H1 (cell line): Measurements from ENCODE around the gene LDLRAP1. TPM values are rescaled to one million over a fixed set of nuclear protein-coding genes. Genes with fewer than 3 reads are reported as not detected.

Experiments
- CTCF ChIA-PET: fragments of 300-600 bp; sonication (Branson Sonifier 250); formaldehyde crosslinking; loops from one replicate; lab custom pipeline; 2021; ENCODE audit not compliant: partially characterized antibody; lab: Charles Lee
- POLR2A ChIA-PET: fragments of 300-600 bp; sonication (Branson Sonifier 250); formaldehyde crosslinking; loops from one replicate; lab custom pipeline; 2021; ENCODE audit warnings: inconsistent platforms; ENCODE audit not compliant: partially characterized antibody; lab: Charles Lee
- DNase-seq, 2 experiments: peaks; one replicate each; pipeline versions ENCODE4 v3.0.0 to v3.0.0-alpha.2; 2010 to 2022; ENCODE audit warnings: low spot score in 2 of 2, low read depth in 1 of 2, mixed read lengths in 1 of 2
- FAIRE-seq: peaks from 2 replicates; lab custom pipeline; 2011; peaks lifted over from hg19 to GRCh38; lab: Jason Lieb, UNC
- H2AFZ ChIP-seq: 2 replicates; pipeline ENCODE4 v1.8.1; 2012; ENCODE audit warnings: low read length, inconsistent platforms
- H2AK5ac ChIP-seq: 2 replicates; pipeline ENCODE4 v1.6.1; 2013; ENCODE audit warnings: low read depth, low read length
- H2BK120ac ChIP-seq: replicated peaks from 2 replicates; pipeline ENCODE3; 2013; ENCODE audit warnings: low read depth, low read length, inconsistent platforms
- H2BK12ac ChIP-seq: 2 replicates; pipeline ENCODE4 v1.6.1; 2013; ENCODE audit warnings: low read depth, low read length
- H2BK15ac ChIP-seq: 2 replicates; pipeline ENCODE4 v1.6.1; 2013; ENCODE audit warnings: low read length
- H2BK20ac ChIP-seq: 2 replicates; pipeline ENCODE4 v1.6.1; 2013; ENCODE audit warnings: low read length
- H2BK5ac ChIP-seq: 2 replicates; pipeline ENCODE4 v1.6.1; 2013; ENCODE audit warnings: low read depth, low read length
- H3K14ac ChIP-seq: 2 replicates; pipeline ENCODE4 v1.6.1; 2013; ENCODE audit warnings: inconsistent platforms; ENCODE audit not compliant: insufficient read length
- H3K18ac ChIP-seq: 2 replicates; pipeline ENCODE4 v1.6.1; 2013; ENCODE audit warnings: low read length; ENCODE audit errors: extremely low read depth
- H3K23ac ChIP-seq: 2 replicates; pipeline ENCODE4 v1.6.1; 2013; ENCODE audit warnings: inconsistent platforms; ENCODE audit not compliant: insufficient read length
- H3K23me2 ChIP-seq: 2 replicates; pipeline ENCODE4 v1.6.1; 2013; ENCODE audit warnings: low read depth, low read length
- H3K27ac ChIP-seq: 2 replicates; pipeline ENCODE4 v1.6.1; 2011; ENCODE audit warnings: low read depth, low read length, inconsistent platforms
- H3K27me3 ChIP-seq, 4 experiments: replicated peaks in 1 of 4; 1 replicate in 1 of 4; 2 replicates in 3 of 4; pipeline versions ENCODE4 v1.6.1 to v1.8.1; 2011 to 2013; ENCODE audit warnings: low read length in 3 of 4, mild to moderate bottlenecking in 3 of 4, inconsistent platforms in 2 of 4, mixed read lengths in 2 of 4, moderate library complexity in 1 of 4; ENCODE audit not compliant: control insufficient read depth in 3 of 4, insufficient read depth in 3 of 4; ENCODE audit errors: extremely low read depth in 1 of 4
- H3K36me3 ChIP-seq, 4 experiments: 2 replicates each; pipeline versions ENCODE4 v1.6.1 to v1.8.1; 2011 to 2013; ENCODE audit warnings: mild to moderate bottlenecking in 4 of 4, low read length in 3 of 4, moderate library complexity in 2 of 4, control low read depth in 1 of 4, inconsistent platforms in 1 of 4; ENCODE audit not compliant: insufficient read depth in 4 of 4, control insufficient read depth in 2 of 4
- H3K4ac ChIP-seq: replicated peaks from 2 replicates; pipeline ENCODE3; 2013; ENCODE audit warnings: low read length, low read depth, mixed read lengths, inconsistent platforms; ENCODE audit not compliant: insufficient read length
- H3K4me1 ChIP-seq, 4 experiments: replicated peaks in 1 of 4; 1 replicate in 1 of 4; 2 replicates in 3 of 4; pipeline versions ENCODE4 v1.6.1 to v1.8.1; 2011 to 2013; ENCODE audit warnings: low read length in 3 of 4, inconsistent platforms in 2 of 4, mixed read lengths in 1 of 4; ENCODE audit not compliant: insufficient read depth in 4 of 4, control insufficient read depth in 3 of 4
- H3K4me2 ChIP-seq, 2 experiments: 2 replicates each; pipeline versions ENCODE4 v1.6.1 to v1.8.1; 2011 to 2013; ENCODE audit warnings: low read depth in 2 of 2, low read length in 2 of 2, control low read depth in 1 of 2, inconsistent platforms in 1 of 2, mild to moderate bottlenecking in 1 of 2; ENCODE audit not compliant: insufficient read depth in 1 of 2
- H3K4me3 ChIP-seq, 4 experiments: fragments of 200-600, 300-600 bp in 1 of 4; sonication (generic), shearing (Covaris generic), sonication (Bioruptor Twin) in 1 of 4; 2 replicates each; pipeline versions ENCODE4 v1.5.1 to v1.8.1; 2011 to 2016; ENCODE audit warnings: low read length in 4 of 4, low read depth in 3 of 4, control low read depth in 2 of 4, inconsistent platforms in 2 of 4, mild to moderate bottlenecking in 2 of 4, mixed read lengths in 1 of 4, moderate library complexity in 1 of 4; ENCODE audit not compliant: insufficient read depth in 2 of 4; ENCODE audit errors: extremely low read depth in 1 of 4
- H3K56ac ChIP-seq: replicated peaks from 2 replicates; pipeline ENCODE3; 2013; ENCODE audit warnings: low read depth, mild to moderate bottlenecking, mixed read lengths, low read length, inconsistent platforms; ENCODE audit not compliant: insufficient read length
- H3K79me1 ChIP-seq: 2 replicates; pipeline ENCODE4 v1.6.1; 2013; ENCODE audit warnings: low read depth, low read length, control low read depth
- H3K79me2 ChIP-seq, 2 experiments: 2 replicates each; pipeline versions ENCODE4 v1.6.1 to v1.8.1; 2012 to 2013; ENCODE audit warnings: low read length in 2 of 2, mild to moderate bottlenecking in 2 of 2, inconsistent platforms in 1 of 2; ENCODE audit not compliant: insufficient read depth in 2 of 2, control insufficient read depth in 1 of 2
- H3K9ac ChIP-seq, 4 experiments: replicated peaks in 1 of 4; 1 replicate in 1 of 4; 2 replicates in 3 of 4; pipeline versions ENCODE4 v1.6.1 to v1.8.1; 2011 to 2013; ENCODE audit warnings: low read depth in 3 of 4, low read length in 3 of 4, control low read depth in 2 of 4, mild to moderate bottlenecking in 2 of 4, moderate library complexity in 2 of 4, inconsistent platforms in 1 of 4; ENCODE audit errors: extremely low read depth in 1 of 4
- H3K9me3 ChIP-seq, 2 experiments: 2 replicates each; pipeline versions ENCODE4 v1.6.1 to v1.8.1; 2012 to 2013; ENCODE audit warnings: mild to moderate bottlenecking in 2 of 2, moderate library complexity in 2 of 2, control low read depth in 1 of 2, inconsistent platforms in 1 of 2, low read depth in 1 of 2, low read length in 1 of 2, mixed read lengths in 1 of 2; ENCODE audit not compliant: insufficient read depth in 2 of 2
- H4K20me1 ChIP-seq, 2 experiments: replicated peaks in 1 of 2; 2 replicates each; pipeline versions ENCODE3 to v1.8.1; 2011 to 2013; ENCODE audit warnings: inconsistent platforms in 2 of 2, low read length in 2 of 2, mild to moderate bottlenecking in 1 of 2; ENCODE audit not compliant: insufficient read depth in 2 of 2, control insufficient read depth in 1 of 2
- H4K5ac ChIP-seq: 2 replicates; pipeline ENCODE4 v1.6.1; 2013; ENCODE audit warnings: low read length, low read depth, mixed read lengths, inconsistent platforms; ENCODE audit not compliant: insufficient read length
- H4K8ac ChIP-seq: 2 replicates; pipeline ENCODE4 v1.8.0; 2013; ENCODE audit warnings: mild to moderate bottlenecking, moderate library complexity, low read length, inconsistent platforms; ENCODE audit not compliant: insufficient read depth; ENCODE audit errors: extremely low read depth
- H4K91ac ChIP-seq: replicated peaks from 2 replicates; pipeline ENCODE3; 2013; ENCODE audit warnings: low read length, mixed read lengths, inconsistent platforms; ENCODE audit not compliant: insufficient read length
- BACH1 ChIP-seq: IDR thresholded peaks from 2 replicates; pipeline ENCODE4 v1.6.1; 2012; ENCODE audit warnings: low read length, improper control_type of control experiment
- BRCA1 ChIP-seq: IDR thresholded peaks from 2 replicates; pipeline ENCODE4 v1.6.1; 2012; ENCODE audit warnings: low read depth, low read length, improper control_type of control experiment
- CHD1 ChIP-seq: IDR thresholded peaks from 2 replicates; pipeline ENCODE4 v1.6.1; 2012; ENCODE audit warnings: low read depth, low read length, improper control_type of control experiment
- EZH2 ChIP-seq: fragments of 200-600 bp; sonication (generic); IDR thresholded peaks from 2 replicates; pipeline ENCODE4 v1.7.1; 2012; ENCODE audit warnings: low read depth, mild to moderate bottlenecking, moderate library complexity, low read length, inconsistent platforms; ENCODE audit not compliant: severe bottlenecking
- FOSL1 ChIP-seq: IDR thresholded peaks from 2 replicates; pipeline ENCODE4 v1.6.1; 2011; ENCODE audit warnings: mild to moderate bottlenecking, low read depth, low read length, moderate library complexity; ENCODE audit not compliant: insufficient read depth
- KDM1A ChIP-seq: fragments of 200-600, 300-600 bp; sonication (generic); IDR thresholded peaks from 2 replicates; pipeline ENCODE4 v1.7.1; 2016; ENCODE audit warnings: mild to moderate bottlenecking, low read length, borderline replicate concordance
- KDM4A ChIP-seq: IDR thresholded peaks from one replicate; pipeline ENCODE4 v1.7.1; 2012; ENCODE audit warnings: low read depth, mild to moderate bottlenecking, moderate library complexity, low read length, inconsistent platforms; ENCODE audit not compliant: severe bottlenecking
- RXRA ChIP-seq: IDR thresholded peaks from 2 replicates; pipeline ENCODE4 v1.6.1; 2011; ENCODE audit warnings: low read depth, mild to moderate bottlenecking, low read length, moderate library complexity; ENCODE audit not compliant: insufficient read depth
- SAP30 ChIP-seq: fragments of 300-600 bp; sonication (generic); IDR thresholded peaks from 2 replicates; pipeline ENCODE4 v1.7.1; 2012; ENCODE audit warnings: low read length, moderate library complexity, mild to moderate bottlenecking, inconsistent platforms; ENCODE audit not compliant: insufficient read depth, insufficient replicate concordance
- SIRT6 ChIP-seq: IDR thresholded peaks from one replicate; pipeline ENCODE4 v1.7.1; 2012; ENCODE audit warnings: low read length, inconsistent platforms
- SUZ12 ChIP-seq: fragments of 200-600 bp; sonication (generic); IDR thresholded peaks from 2 replicates; pipeline ENCODE4 v1.6.1; 2012; ENCODE audit warnings: mild to moderate bottlenecking, inconsistent platforms, low read length, moderate library complexity, mixed read lengths
- TCF12 ChIP-seq: IDR thresholded peaks from 2 replicates; pipeline ENCODE4 v1.6.1; 2011; ENCODE audit warnings: low read depth, mild to moderate bottlenecking, low read length
- TEAD4 ChIP-seq: IDR thresholded peaks from 2 replicates; pipeline ENCODE4 v1.6.1; 2012; ENCODE audit warnings: low read depth, low read length, inconsistent platforms, mixed read lengths
- ZNF274 ChIP-seq: IDR thresholded peaks from 2 replicates; pipeline ENCODE4 v1.7.0; 2012; ENCODE audit warnings: low read length, borderline replicate concordance; ENCODE audit errors: extremely low read depth
- WGBS, 2 experiments: shearing (Covaris generic) in 1 of 2; methylation state at CpG; one replicate each; pipeline versions ENCODE4 v1.1.6 to v1.1.7; 2013 to 2015; ENCODE audit warnings: low lambda C conversion rate in 2 of 2, mixed read lengths in 2 of 2, inconsistent platforms in 1 of 2, low coverage in 1 of 2, missing lambda C conversion rate in 1 of 2; ENCODE audit not compliant: insufficient replicate concordance in 2 of 2, insufficient coverage in 1 of 2, insufficient read length in 1 of 2; ENCODE audit errors: extremely low coverage in 1 of 2, missing lambda C conversion rate in 1 of 2; 5-methylcytosine and 5-hydroxymethylcytosine counted together
- polyA plus RNA-seq, 7 experiments: library from polyadenylated mRNA; depleted of rRNA in 3 of 7; stranded (reverse) in 5 of 7; unstranded in 2 of 7; fragments of >200 nt in 5 of 7; fragments of 200-250 nt in 2 of 7; gene quantifications; 1 replicate in 5 of 7; 2 replicates in 1 of 7; 4 replicates in 1 of 7; pipeline versions ENCODE4 v1.2.1 to v1.2.3, GENCODE V29; 2011 to 2013; ENCODE audit warnings: missing spikeins in 2 of 7, mixed read lengths in 2 of 7
- total RNA-seq: library from RNA; stranded (reverse); fragmentation: NEBNext Ultra II Directional; extraction: Animal tissue kit (Norgen Biotek cat#: 25700); gene quantifications from 2 replicates; pipeline ENCODE4 v1.2.1, GENCODE V29; 2021

Gene LDLRAP1
- total and polyA plus RNA-seq, 2 of the 8 experiments (the other 6 are each of a cell fraction or from before 2014, with no cell fraction given): 12.8 to 13.2 TPM

DNA sequence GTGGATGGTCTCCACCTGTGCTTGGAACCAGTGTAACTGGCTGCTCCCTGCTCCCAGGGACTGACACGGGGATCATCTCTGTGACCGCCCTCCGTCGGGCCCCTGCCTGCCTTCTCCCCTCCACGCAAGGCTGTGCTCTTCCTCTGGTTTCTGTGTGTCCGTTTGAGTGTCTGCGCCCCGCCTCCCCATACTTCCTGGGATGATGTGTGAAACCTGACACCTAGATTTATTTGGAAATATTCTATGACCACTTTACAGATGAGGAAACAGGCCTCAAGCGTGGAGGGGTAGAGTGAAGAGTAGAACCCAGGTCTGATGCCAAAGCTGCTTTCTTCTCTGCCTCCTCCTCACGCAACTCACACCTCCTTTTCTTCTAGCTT, 24.3 kb downstream of the LDLRAP1 start:
- Histone ChIP-seq H3K4me2 (no peak overlapping the region), H4K8ac (no peak overlapping the region), H3K79me2 (no peaks in the 10 kb centered on the region), H3K18ac (no peak overlapping the region), H3K79me1 (no peaks in the 10 kb centered on the region), H2BK20ac (no peak overlapping the region), H2BK12ac (peak overlapping the region; percentile 80; the same call in 1 of the 2 replicates), H2BK120ac (no peak overlapping the region), H3K27me3 (no peaks in the 10 kb centered on the region), H2BK5ac (peak overlapping the region; percentile 26; the same call in 1 of the 2 replicates), H3K4me3 (no peak overlapping the region), H4K91ac (no peak overlapping the region), H3K27ac (no peak overlapping the region), H3K9me3 (no peaks in the 10 kb centered on the region), H3K14ac (no peak overlapping the region), H3K56ac (no peak overlapping the region), H2AFZ (no peak overlapping the region), H3K36me3 (no peaks in the 10 kb centered on the region; a peak in 1 of 8 replicates), H3K9ac (no peak overlapping the region), H3K4me1 (peaks cover 0 to 32% (median 15%) of the 10 kb centered on the region in 4 experiments; a peak in 6 of 7 replicates), H2AK5ac (peak overlapping the region; percentile 95), H4K5ac (no peak overlapping the region), H4K20me1 (no peaks in the 10 kb centered on the region), H3K23me2 (no peaks in the 10 kb centered on the region), H3K23ac (no peak overlapping the region), H3K4ac (no peak overlapping the region), H2BK15ac (0 out of 2 replicates have a peak overlapping the region, but pooled peaks have one; percentile 67)
- DNase-seq: no peak
- CTCF ChIA-PET: interaction anchor here (0.6 to 4.8 kb wide), 11 partner anchors 13 to 426 kb away, joined by 3 to 38 read pairs (median 5); no protein-coding TSS in a partner anchor
- POLR2A ChIA-PET: no interaction called here
- WGBS, 2 experiments: 87% methylated on average over 8 of the region's 10 CpGs; no CpG with 5 or more reads in 1 of the 2 experiments
- FAIRE-seq: no peak
- TF ChIP-seq CHD1 (no peak), RXRA (no peak), KDM4A (no peak), FOSL1 (no peak), SAP30 (no peak), TEAD4 (no peak), KDM1A (no peak), EZH2 (no peak), BACH1 (no peak), SIRT6 (no peak), BRCA1 (no peak), SUZ12 (no peak), TCF12 (no peak), ZNF274 (no peak)
